Caco-2 (cell line): Measurements from ENCODE around the gene TNFRSF25. TPM values are rescaled to one million over a fixed set of nuclear protein-coding genes. Genes with fewer than 3 reads are reported as not detected.

Source experiments
- BruUV-seq: library from RNA; stranded (reverse); fragments of 400-500 nt; replicated peaks from 2 replicates; lab custom pipeline; 2021; lab: Mats Ljungman, UMichigan
- CTCF ChIA-PET: fragments of 300-600 bp; sonication (Branson Sonifier 250); formaldehyde crosslinking; loops from one replicate; lab custom pipeline; 2022; ENCODE audit warnings: antibody characterized with exemption; lab: Charles Lee
- POLR2A ChIA-PET: fragments of 300-600 bp; sonication (Branson Sonifier 250); formaldehyde crosslinking; loops from one replicate; lab custom pipeline; 2022; ENCODE audit warnings: antibody characterized with exemption; lab: Charles Lee
- DNase-seq, 2 experiments: peaks; one replicate each; pipeline versions ENCODE4 v3.0.0 to v3.0.0-alpha.2; 2020 to 2022
- H3K27me3 ChIP-seq: replicated peaks from 2 replicates; pipeline ENCODE4 v1.6.0; 2011; ENCODE audit warnings: low read length; ENCODE audit not compliant: control insufficient read depth, insufficient read depth
- H3K36me3 ChIP-seq: 2 replicates; pipeline ENCODE4 v1.5.1; 2011; ENCODE audit warnings: low read length; ENCODE audit not compliant: control insufficient read depth, insufficient read depth
- H3K4me1 ChIP-seq: fragments of 250-450 bp; sonication (Bioruptor Pico); 2 replicates; pipeline ENCODE4 v1.5.1; 2020; ENCODE audit warnings: mild to moderate bottlenecking
- H3K4me3 ChIP-seq: 2 replicates; pipeline ENCODE4 v1.5.1; 2011; ENCODE audit warnings: low read depth, mild to moderate bottlenecking, control low read depth, low read length
- H3K9me3 ChIP-seq: fragments of 250-450 bp; sonication (Bioruptor Pico); 2 replicates; pipeline ENCODE4 v1.5.1; 2020; ENCODE audit warnings: mild to moderate bottlenecking, moderate library complexity
- H3K27ac Mint-ChIP-seq: one replicate; pipeline ENCODE4 v1.8.0; 2022; ENCODE audit warnings: mixed read lengths; ENCODE audit not compliant: unreplicated experiment
- H3K27me3 Mint-ChIP-seq: one replicate; pipeline ENCODE4 v1.8.0; 2022; ENCODE audit warnings: mixed read lengths; ENCODE audit not compliant: insufficient read depth, unreplicated experiment
- H3K36me3 Mint-ChIP-seq: one replicate; pipeline ENCODE4 v1.8.0; 2022; ENCODE audit warnings: mild to moderate bottlenecking, mixed read lengths; ENCODE audit not compliant: insufficient read depth, unreplicated experiment
- H3K4me1 Mint-ChIP-seq: one replicate; pipeline ENCODE4 v1.8.0; 2022; ENCODE audit warnings: low read depth, mixed read lengths; ENCODE audit not compliant: unreplicated experiment
- H3K4me3 Mint-ChIP-seq: one replicate; pipeline ENCODE4 v1.8.0; 2022; ENCODE audit warnings: mild to moderate bottlenecking, moderate library complexity, mixed read lengths; ENCODE audit not compliant: unreplicated experiment
- H3K9me3 Mint-ChIP-seq: one replicate; pipeline ENCODE4 v1.8.0; 2022; ENCODE audit warnings: mixed read lengths; ENCODE audit not compliant: unreplicated experiment
- CTCF ChIP-seq, 2 experiments: fragments of 200-600 bp in 1 of 2; IDR thresholded peaks; 1 replicate in 1 of 2; 2 replicates in 1 of 2; pipeline versions ENCODE4 v1.5.1 to v1.8.0; 2011 to 2022; ENCODE audit warnings: antibody characterized with exemption in 1 of 2, control low read depth in 1 of 2, inconsistent platforms in 1 of 2, low read depth in 1 of 2, low read length in 1 of 2, mild to moderate bottlenecking in 1 of 2, moderate library complexity in 1 of 2; ENCODE audit not compliant: insufficient read depth in 1 of 2, severe bottlenecking in 1 of 2, unreplicated experiment in 1 of 2
- intact Hi-C: fragments of 100-400 bp; cut with micrococcal nuclease; formaldehyde crosslinking; loops from one replicate; pipeline ENCODE4 v1.10.0; 2022; ENCODE audit not compliant: unreplicated experiment
- total RNA-seq: library from RNA; stranded (reverse); gene quantifications from 2 replicates; pipeline ENCODE4 v1.2.3, GENCODE V29; 2022

Gene TNFRSF25
- total RNA-seq, 1 experiment from 2014 or later = 16.3 TPM

GRCh38 chr1:6417961-6418667 lies 47.9 kb downstream of the TNFRSF25 start:
- H3K27me3 Mint-ChIP-seq = peaks cover 7% of the 10 kb centered on the region

GRCh38 chr1:6416906-6417305 lies 49.1 kb downstream of the TNFRSF25 start:
- peaks cover 7% of the 10 kb centered on the region for H3K27me3 Mint-ChIP-seq
- POLR2A ChIA-PET = no interaction called here
- intact Hi-C loops = no loop called here
- CTCF ChIA-PET = interaction anchor here (1.4 kb wide), 1 partner anchor 21 kb away, joined by 6 read pairs; no protein-coding TSS in a partner anchor
- H3K27ac Mint-ChIP-seq = no peak overlapping the region
- Histone ChIP-seq H3K4me1 (peaks cover 27% of the 10 kb centered on the region), H3K4me3 (no peak overlapping the region), H3K36me3 (no peaks in the 10 kb centered on the region), H3K9me3 (no peaks in the 10 kb centered on the region), H3K27me3 (peaks cover 2% of the 10 kb centered on the region; the same call in 1 of the 2 replicates)
- no peak overlapping the region for H3K4me3 Mint-ChIP-seq
- BruUV-seq = no TSS peak
- no peak for TF ChIP-seq CTCF (IDR thresholded peaks at IDR 0.05; ENCODE audit: insufficient read depth in 1 of 2, low read depth in 1 of 2, low read length in 1 of 2, severe bottlenecking in 1 of 2, unreplicated experiment in 1 of 2)
- no peaks in the 10 kb centered on the region for H3K9me3 Mint-ChIP-seq
- DNase-seq = no peak
- no peaks in the 10 kb centered on the region for H3K36me3 Mint-ChIP-seq
- peaks cover 12% of the 10 kb centered on the region for H3K4me1 Mint-ChIP-seq

More at GRCh38 chr1:6417961-6418667, 47.9 kb downstream of the TNFRSF25 start:
- peaks cover 2% of the 10 kb centered on the region; the same call in 1 of the 2 replicates for H3K27me3 ChIP-seq
- ChIA-PET CTCF (no interaction called here), POLR2A (no interaction called here)
- no peak for DNase-seq
- Mint-ChIP-seq H3K36me3 (no peaks in the 10 kb centered on the region), H3K9me3 (no peaks in the 10 kb centered on the region), H3K27ac (no peak overlapping the region), H3K4me1 (peaks cover 6% of the 10 kb centered on the region), H3K4me3 (no peak overlapping the region)
- H3K4me1 ChIP-seq = peaks cover 21% of the 10 kb centered on the region
- TF ChIP-seq CTCF (IDR thresholded peaks at IDR 0.05; ENCODE audit: insufficient read depth in 1 of 2, low read depth in 1 of 2, low read length in 1 of 2, severe bottlenecking in 1 of 2, unreplicated experiment in 1 of 2) = no peak
- no peak overlapping the region for H3K4me3 ChIP-seq
- no peaks in the 10 kb centered on the region for H3K9me3 ChIP-seq
- H3K36me3 ChIP-seq = no peaks in the 10 kb centered on the region
- no TSS peak for BruUV-seq
- intact Hi-C loops = no loop called here

GRCh38 chr1:6416295-6416656 lies 49.7 kb downstream of the TNFRSF25 start:
- TF ChIP-seq CTCF (IDR thresholded peaks at IDR 0.05; ENCODE audit: insufficient read depth in 1 of 2, low read depth in 1 of 2, low read length in 1 of 2, severe bottlenecking in 1 of 2, unreplicated experiment in 1 of 2) = no peak
- no peak overlapping the region for H3K4me3 ChIP-seq
- peaks cover 2% of the 10 kb centered on the region; the same call in 1 of the 2 replicates for H3K27me3 ChIP-seq
- Mint-ChIP-seq H3K36me3 (no peaks in the 10 kb centered on the region), H3K4me3 (no peak overlapping the region), H3K27ac (no peak overlapping the region), H3K4me1 (peaks cover 12% of the 10 kb centered on the region), H3K27me3 (peaks cover 2% of the 10 kb centered on the region), H3K9me3 (no peaks in the 10 kb centered on the region)
- H3K9me3 ChIP-seq = no peaks in the 10 kb centered on the region
- ChIA-PET CTCF (interaction anchor here (1.4 kb wide), 1 partner anchor 22 kb away, joined by 6 read pairs; no protein-coding TSS in a partner anchor), POLR2A (no interaction called here)
- H3K4me1 ChIP-seq = peaks cover 27% of the 10 kb centered on the region
- DNase-seq = no peak
- BruUV-seq = no TSS peak
- H3K36me3 ChIP-seq = no peaks in the 10 kb centered on the region
- intact Hi-C loops = no loop called here
